ENCODE data around the gene CAVIN4.

DNA sequence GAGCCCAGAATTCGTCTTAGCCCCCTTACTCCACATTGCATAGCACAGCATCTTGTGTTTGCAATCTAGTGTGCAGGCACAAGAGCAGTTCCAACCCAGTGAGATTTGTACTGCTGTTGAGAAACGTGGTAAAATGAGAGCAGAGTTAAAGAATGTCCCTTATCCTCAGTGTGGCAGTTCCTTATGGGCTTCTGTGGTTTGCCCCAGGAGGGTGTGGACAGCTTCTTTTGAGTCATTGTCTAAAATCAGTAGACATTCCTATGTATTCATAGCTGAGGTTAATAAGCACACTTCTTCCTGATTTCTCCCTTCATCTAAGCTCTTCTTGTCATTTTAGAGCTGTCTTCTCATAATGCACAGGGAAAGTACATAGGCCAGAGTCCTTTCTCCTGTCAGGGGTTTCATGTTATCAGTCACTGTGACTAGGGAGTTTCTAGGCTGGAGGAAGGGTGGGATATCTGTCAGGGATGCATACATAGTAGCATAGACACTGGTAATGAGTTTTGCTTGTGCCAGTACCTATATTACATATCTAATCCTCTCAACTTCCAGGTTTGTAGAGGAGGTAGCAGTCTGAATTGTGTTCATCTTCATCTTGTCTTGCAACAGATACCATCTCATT lies 2.0 kb upstream of the CAVIN4 start:
- TF ChIP-seq, protein P1, sequence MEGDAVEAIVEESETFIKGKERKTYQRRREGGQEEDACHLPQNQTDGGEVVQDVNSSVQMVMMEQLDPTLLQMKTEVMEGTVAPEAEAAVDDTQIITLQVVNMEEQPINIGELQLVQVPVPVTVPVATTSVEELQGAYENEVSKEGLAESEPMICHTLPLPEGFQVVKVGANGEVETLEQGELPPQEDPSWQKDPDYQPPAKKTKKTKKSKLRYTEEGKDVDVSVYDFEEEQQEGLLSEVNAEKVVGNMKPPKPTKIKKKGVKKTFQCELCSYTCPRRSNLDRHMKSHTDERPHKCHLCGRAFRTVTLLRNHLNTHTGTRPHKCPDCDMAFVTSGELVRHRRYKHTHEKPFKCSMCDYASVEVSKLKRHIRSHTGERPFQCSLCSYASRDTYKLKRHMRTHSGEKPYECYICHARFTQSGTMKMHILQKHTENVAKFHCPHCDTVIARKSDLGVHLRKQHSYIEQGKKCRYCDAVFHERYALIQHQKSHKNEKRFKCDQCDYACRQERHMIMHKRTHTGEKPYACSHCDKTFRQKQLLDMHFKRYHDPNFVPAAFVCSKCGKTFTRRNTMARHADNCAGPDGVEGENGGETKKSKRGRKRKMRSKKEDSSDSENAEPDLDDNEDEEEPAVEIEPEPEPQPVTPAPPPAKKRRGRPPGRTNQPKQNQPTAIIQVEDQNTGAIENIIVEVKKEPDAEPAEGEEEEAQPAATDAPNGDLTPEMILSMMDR (IDR thresholded peaks at IDR 0.05; ENCODE audit: low read depth, low read length): no peak
- TF ChIP-seq EZH2phosphoT487 (IDR thresholded peaks at IDR 0.05; ENCODE audit: low read depth): no peak
